Tibial nerve (tissue), 4 donors: ENCODE measurements around the gene PIEZO2.

Experiments used
- CTCF ChIP-seq, 5 experiments: fragments of 200-600 bp in 3 of 5; fragments of 450-650 bp in 2 of 5; sonication (generic) in 3 of 5; IDR thresholded peaks; one replicate each; pipeline ENCODE4 v1.5.1; 2016 to 2019; ENCODE audit warnings: antibody characterized with exemption in 5 of 5, mild to moderate bottlenecking in 3 of 5, moderate library complexity in 2 of 5
- EP300 ChIP-seq, 2 donors: sonication (generic); formaldehyde crosslinking; IDR thresholded peaks; one replicate each; pipeline ENCODE4 v1.6.1; 2017; ENCODE audit warnings: antibody characterized with exemption in 2 of 2, mild to moderate bottlenecking in 1 of 2
- POLR2A ChIP-seq, 2 donors: fragments of 450-650 bp; IDR thresholded peaks; one replicate each; pipeline ENCODE4 v1.6.1; 2017; ENCODE audit warnings: antibody characterized with exemption in 2 of 2, mild to moderate bottlenecking in 2 of 2, moderate library complexity in 2 of 2

GRCh38 chr18:10757349-10757748 lies 392.0 kb downstream of the PIEZO2 start:
- TF ChIP-seq EP300 (IDR thresholded peaks at IDR 0.05) (no peak), CTCF (IDR thresholded peaks at IDR 0.05) (no peak), POLR2A (IDR thresholded peaks at IDR 0.05) (no peak)
